Measurements from ENCODE around the gene UBE2E2. TPM values are rescaled to one million over a fixed set of nuclear protein-coding genes. Genes with fewer than 3 reads are reported as not detected.

UBE2E2 gene
- total RNA-seq, 1 experiment from 2014 or later: 45.0 TPM

DNA sequence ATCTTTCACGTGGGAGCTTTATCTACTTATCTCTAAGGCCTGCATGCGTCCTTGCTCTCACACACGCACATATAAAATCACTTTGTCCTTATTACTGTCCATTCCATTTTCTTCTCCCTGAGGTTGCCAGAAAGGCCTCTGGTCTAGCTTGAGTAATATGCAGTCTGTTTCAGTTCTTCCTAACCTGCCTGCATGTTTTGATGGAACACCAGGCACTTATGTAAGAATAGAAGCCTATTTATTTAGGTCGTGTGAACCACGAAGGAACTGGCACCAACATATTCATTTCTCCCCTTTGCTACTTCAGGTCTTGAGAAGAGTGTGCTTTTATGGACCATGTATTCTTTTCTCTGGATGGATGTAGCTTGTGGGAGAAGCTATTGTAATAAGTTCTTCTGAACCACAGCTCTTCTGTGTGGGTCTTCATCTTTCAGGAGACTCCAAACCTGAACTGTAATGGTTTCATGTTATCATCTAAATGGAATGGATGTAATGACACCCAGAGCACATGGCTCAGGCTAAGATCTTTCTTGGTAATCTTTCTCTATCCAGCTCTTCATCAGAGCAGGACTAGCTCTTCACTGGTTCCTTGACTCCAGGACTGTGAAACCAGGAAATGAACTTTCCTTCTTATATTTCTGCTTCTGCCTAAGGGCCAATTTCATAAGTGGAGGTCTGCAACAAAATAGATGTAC, 53.8 kb downstream of the UBE2E2 start:
- Histone ChIP-seq H3K36me3 (no peaks in the 10 kb centered on the region), H3K9me3 (replicated peaks) (no peaks in the 10 kb centered on the region), H3K4me1 (replicated peaks) (no peaks in the 10 kb centered on the region; the same call in 1 of the 2 replicates), H3K27ac (no peak overlapping the region), H3K27me3 (replicated peaks) (no peaks in the 10 kb centered on the region), H3K4me3 (no peak overlapping the region)
- no peak for DNase-seq (ENCODE audit: low read depth in 1 of 2, low spot score in 2 of 2)

DNA sequence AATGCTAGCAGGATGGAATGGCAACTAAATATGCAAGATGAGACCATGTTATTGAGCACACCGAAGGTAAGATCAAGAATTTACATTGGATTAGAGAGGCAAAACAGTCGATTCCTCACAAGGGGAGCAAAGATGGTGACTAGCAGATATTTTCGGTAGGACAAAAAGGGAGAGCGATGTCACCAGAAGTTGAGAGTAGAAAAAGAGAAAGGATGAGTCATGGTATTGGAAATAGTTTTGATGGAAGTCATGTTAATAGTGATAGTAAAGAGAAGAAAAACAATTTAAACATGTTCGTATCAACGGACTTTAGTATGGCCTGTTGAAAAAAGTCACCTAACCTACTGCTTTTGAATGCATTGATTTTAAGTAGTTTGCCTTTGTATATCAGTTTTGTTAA, 55.0 kb downstream of the UBE2E2 start:
- no peaks in the 10 kb centered on the region for H3K36me3 ChIP-seq
- no peak overlapping the region for H3K4me3 ChIP-seq
- H3K27me3 ChIP-seq (replicated peaks): no peaks in the 10 kb centered on the region
- no peaks in the 10 kb centered on the region for H3K9me3 ChIP-seq (replicated peaks)
- H3K27ac ChIP-seq: no peak overlapping the region
- no peak for DNase-seq (ENCODE audit: low read depth in 1 of 2, low spot score in 2 of 2)
- H3K4me1 ChIP-seq (replicated peaks): peaks cover 4% of the 10 kb centered on the region

DNA sequence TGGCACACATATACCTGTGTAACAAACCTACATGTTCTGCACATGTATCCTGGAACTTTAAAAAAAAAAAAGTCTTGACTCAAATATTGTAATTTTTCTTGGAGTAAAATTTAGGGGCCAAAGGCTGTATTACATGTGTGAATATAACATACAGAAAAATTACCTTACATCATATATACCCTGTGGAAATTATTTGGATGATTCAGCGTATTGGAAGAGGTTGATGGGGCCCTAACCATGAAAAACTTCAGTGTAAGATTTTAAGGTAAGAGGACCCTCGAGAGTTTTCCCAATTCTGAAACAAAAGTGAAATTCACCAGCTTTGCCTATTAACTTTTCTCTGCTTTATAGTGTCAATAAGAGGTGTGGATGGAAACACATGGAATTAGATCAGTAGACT, 56.4 kb downstream of the UBE2E2 start:
- peaks cover 11% of the 10 kb centered on the region for H3K4me1 ChIP-seq (replicated peaks)
- no peak overlapping the region for H3K4me3 ChIP-seq
- H3K27me3 ChIP-seq (replicated peaks): no peaks in the 10 kb centered on the region
- no peaks in the 10 kb centered on the region for H3K9me3 ChIP-seq (replicated peaks)
- DNase-seq (ENCODE audit: low read depth in 1 of 2, low spot score in 2 of 2): no peak
- no peaks in the 10 kb centered on the region for H3K36me3 ChIP-seq
- H3K27ac ChIP-seq: no peak overlapping the region

DNA sequence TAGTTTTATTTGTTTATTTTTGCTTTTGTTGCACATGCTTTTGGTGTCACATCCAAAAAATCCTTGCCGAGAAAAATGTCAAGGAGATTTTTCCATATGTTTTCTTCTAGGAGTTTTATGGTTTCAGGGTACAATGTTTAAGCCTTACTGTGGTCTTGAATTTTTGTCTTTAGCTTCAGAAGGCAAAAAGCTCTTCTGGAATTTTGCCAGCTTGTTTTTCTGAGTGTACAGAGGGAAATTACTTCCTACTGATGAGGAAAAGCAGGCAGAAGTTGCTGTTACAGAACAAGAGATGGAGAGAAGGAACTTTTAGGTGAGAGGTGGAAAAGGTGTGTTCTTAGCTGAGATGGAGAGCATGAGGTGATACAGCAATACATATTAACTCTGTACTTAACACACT, 59.6 kb downstream of the UBE2E2 start:
- no peak overlapping the region for H3K4me3 ChIP-seq
- H3K27ac ChIP-seq: no peak overlapping the region
- no peaks in the 10 kb centered on the region for H3K9me3 ChIP-seq (replicated peaks)
- no peaks in the 10 kb centered on the region for H3K27me3 ChIP-seq (replicated peaks)
- peaks cover 16% of the 10 kb centered on the region for H3K4me1 ChIP-seq (replicated peaks)
- no peaks in the 10 kb centered on the region for H3K36me3 ChIP-seq
- DNase-seq (ENCODE audit: low read depth in 1 of 2, low spot score in 2 of 2): no peak

DNA sequence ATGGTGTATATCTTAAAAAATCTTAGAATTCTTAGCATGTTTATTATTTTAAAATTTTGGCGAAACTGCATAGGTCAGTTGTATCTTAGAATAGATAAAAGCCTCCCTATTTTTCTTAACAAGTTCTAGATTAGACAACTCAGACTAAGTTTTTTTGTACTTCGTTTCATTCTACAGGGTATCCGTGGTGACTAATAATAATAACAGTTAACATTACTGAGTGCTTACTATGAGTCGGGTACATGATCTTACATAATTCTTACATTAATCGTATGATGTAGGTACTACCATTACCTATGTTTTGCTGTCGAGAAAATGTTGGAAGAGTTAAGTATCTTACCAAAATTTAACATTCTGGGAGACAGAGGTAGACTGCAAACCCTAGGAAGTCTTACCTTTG, 60.7 kb downstream of the UBE2E2 start:
- no peak for DNase-seq (ENCODE audit: low read depth in 1 of 2, low spot score in 2 of 2)
- Histone ChIP-seq H3K27me3 (replicated peaks) (no peaks in the 10 kb centered on the region), H3K9me3 (replicated peaks) (no peaks in the 10 kb centered on the region), H3K27ac (peak overlapping the region; percentile 53; the same call in 1 of the 2 replicates), H3K36me3 (no peaks in the 10 kb centered on the region), H3K4me3 (no peak overlapping the region), H3K4me1 (replicated peaks) (peaks cover 16% of the 10 kb centered on the region)

DNA sequence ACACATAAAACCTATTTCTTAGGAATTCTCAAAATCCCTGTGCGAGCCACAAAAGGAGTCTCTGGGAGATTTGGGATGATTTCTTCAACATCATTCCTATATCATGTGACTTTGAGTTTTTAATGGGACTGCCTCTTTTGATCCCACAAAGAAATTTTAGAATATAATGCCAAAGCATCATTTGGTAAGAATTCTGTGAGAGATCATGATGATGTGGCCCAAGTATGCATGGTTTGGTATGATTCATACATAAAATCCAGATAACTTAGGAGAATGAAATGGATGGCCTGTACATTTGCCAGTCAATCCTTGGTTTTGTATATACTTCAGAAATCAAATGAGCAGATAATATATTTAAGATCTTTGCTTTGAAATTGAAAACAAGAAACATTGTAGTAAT, 61.3 kb downstream of the UBE2E2 start:
- Histone ChIP-seq H3K27me3 (replicated peaks) (no peaks in the 10 kb centered on the region), H3K4me1 (replicated peaks) (peaks cover 16% of the 10 kb centered on the region), H3K9me3 (replicated peaks) (no peaks in the 10 kb centered on the region), H3K4me3 (no peak overlapping the region), H3K36me3 (no peaks in the 10 kb centered on the region), H3K27ac (peak overlapping the region; percentile 53; the same call in 1 of the 2 replicates)
- peak in 1 of 2 experiments; percentile 7 for DNase-seq (ENCODE audit: low read depth in 1 of 2, low spot score in 2 of 2)

DNA sequence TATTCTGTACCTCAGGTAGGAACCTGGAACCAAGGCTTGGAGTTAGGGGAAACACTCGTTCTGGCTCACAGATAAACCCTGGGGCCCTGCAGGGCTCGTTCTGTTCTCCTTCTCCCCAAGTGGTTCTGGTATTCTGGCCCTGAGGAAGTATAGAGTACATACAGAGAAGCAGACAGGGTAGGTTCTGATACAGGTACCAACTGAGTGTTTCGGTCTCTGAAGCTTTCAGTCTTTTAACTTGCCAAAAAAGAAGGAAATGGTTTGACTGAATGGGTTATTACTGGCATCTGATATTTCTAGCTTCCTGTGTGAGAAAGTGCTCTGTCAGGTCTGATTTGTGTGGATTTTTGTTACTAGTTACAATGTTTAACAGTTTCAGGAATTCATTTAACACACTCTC, 67.3 kb downstream of the UBE2E2 start:
- H3K9me3 ChIP-seq (replicated peaks): no peaks in the 10 kb centered on the region
- no peak overlapping the region for H3K27ac ChIP-seq
- H3K4me3 ChIP-seq: no peak overlapping the region
- no peaks in the 10 kb centered on the region for H3K36me3 ChIP-seq
- H3K27me3 ChIP-seq (replicated peaks): no peaks in the 10 kb centered on the region
- DNase-seq (ENCODE audit: low read depth in 1 of 2, low spot score in 2 of 2): no peak
- no peaks in the 10 kb centered on the region for H3K4me1 ChIP-seq (replicated peaks)

DNA sequence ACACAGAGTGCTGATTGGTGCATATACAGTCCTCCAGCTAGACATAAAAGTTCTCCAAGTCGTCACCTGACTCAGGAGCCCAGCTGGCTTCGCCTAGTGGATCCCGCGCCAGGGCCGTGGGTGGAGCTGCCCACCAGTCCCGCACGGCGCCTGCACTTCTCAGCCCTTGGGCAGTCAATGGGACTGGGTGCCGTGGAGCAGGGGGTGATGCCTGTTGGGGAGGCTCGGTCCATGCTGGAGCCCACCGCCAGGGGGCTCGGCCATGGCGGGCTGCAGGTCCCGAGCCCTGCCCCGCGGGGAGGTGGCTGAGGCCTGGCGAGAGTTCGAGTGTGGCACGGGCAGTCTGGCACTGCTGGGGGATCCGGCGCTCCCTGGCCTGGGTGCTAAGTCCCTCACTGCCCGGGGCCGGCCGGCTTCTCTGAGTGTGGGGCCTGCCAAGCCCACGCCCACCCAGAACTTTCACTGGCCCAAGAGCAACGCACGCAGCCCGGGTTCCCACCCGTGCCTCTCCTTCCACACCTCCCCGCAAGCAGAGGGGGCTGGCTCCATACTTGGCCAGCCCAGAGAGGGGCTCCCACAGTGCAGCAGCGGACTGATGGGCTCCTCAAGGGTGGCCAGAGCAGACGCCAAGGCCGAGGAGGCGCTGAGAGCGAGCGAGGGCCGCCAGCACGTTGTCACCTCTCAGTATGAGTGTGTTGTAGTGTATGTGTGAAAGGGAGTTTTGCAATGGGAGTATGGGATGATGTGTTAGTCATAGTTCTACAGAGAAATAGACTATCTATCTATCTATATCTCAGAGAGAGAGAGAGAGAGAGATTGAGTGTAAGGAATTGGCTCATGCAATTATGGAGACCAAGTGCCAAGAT, 69.0 kb downstream of the UBE2E2 start:
- Histone ChIP-seq H3K27me3 (replicated peaks) (no peaks in the 10 kb centered on the region), H3K9me3 (replicated peaks) (no peaks in the 10 kb centered on the region), H3K36me3 (no peaks in the 10 kb centered on the region), H3K27ac (no peak overlapping the region), H3K4me3 (no peak overlapping the region), H3K4me1 (replicated peaks) (no peaks in the 10 kb centered on the region)
- no peak for DNase-seq (ENCODE audit: low read depth in 1 of 2, low spot score in 2 of 2)

DNA sequence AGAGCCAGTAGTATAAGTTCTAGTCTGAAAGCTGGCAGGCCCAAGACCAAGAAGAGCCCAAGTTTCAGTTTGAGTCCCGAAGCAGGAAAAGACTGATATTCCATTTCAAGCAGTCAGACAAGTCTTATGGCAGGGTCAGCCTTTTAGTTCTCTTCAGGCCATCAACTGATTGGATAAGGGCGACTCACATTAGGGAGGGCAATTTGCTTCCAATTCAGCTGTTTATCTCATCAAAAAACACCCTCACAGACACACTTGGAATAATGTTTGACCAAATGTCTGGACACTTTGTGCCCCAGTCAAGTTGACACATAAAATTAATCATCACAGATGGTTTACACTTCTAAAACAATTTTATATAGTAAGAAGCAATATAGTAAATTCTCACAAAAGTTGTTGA, 69.7 kb downstream of the UBE2E2 start:
- Histone ChIP-seq H3K4me3 (no peak overlapping the region), H3K9me3 (replicated peaks) (no peaks in the 10 kb centered on the region), H3K36me3 (no peaks in the 10 kb centered on the region), H3K27me3 (replicated peaks) (no peaks in the 10 kb centered on the region), H3K4me1 (replicated peaks) (no peaks in the 10 kb centered on the region), H3K27ac (no peak overlapping the region)
- no peak for DNase-seq (ENCODE audit: low read depth in 1 of 2, low spot score in 2 of 2)

DNA sequence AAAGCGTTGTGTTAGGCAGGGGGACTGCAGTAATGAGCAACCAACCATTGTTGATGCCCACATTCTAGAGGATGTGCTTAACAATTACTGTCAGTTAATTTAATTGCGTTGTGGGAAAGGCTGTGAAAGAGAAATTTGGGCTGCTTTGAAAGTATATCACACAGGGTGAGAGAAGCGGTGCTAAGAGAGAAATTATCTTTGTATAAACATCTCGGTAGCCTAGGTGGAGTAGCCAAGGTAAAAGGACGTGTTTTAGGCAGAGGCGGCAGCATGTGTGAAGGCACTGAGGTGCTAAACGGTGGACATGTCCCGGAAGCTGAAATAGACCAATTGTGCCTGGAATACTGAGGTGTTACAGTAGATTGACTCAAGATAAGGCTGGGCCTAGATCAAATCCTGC, 71.9 kb downstream of the UBE2E2 start:
- H3K27ac ChIP-seq: no peak overlapping the region
- no peaks in the 10 kb centered on the region for H3K27me3 ChIP-seq (replicated peaks)
- no peak for DNase-seq (ENCODE audit: low read depth in 1 of 2, low spot score in 2 of 2)
- no peaks in the 10 kb centered on the region for H3K36me3 ChIP-seq
- H3K9me3 ChIP-seq (replicated peaks): no peaks in the 10 kb centered on the region
- H3K4me3 ChIP-seq: no peak overlapping the region
- H3K4me1 ChIP-seq (replicated peaks): no peaks in the 10 kb centered on the region

DNA sequence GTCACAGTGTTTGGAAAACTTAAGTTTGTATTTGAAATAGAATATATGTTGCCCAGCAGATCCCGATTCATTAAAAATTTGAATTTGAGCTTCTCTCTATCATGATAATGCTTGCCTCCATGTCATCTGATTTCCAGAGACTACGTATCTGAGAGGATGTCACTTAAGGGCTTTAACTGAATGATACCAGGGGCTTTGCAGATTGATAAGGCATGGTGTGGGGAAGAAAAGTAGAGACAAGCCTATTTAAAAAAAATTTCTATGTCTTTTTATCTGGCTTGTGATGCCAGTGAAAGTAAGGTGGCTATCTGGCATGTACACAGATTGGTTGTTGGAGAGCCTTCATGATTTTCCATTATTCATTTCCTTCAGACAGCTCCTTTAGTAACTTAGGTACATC, 72.7 kb downstream of the UBE2E2 start:
- no peaks in the 10 kb centered on the region for H3K27me3 ChIP-seq (replicated peaks)
- H3K4me1 ChIP-seq (replicated peaks): no peaks in the 10 kb centered on the region
- no peaks in the 10 kb centered on the region for H3K9me3 ChIP-seq (replicated peaks)
- H3K4me3 ChIP-seq: no peak overlapping the region
- no peak overlapping the region for H3K27ac ChIP-seq
- no peak for DNase-seq (ENCODE audit: low read depth in 1 of 2, low spot score in 2 of 2)
- no peaks in the 10 kb centered on the region for H3K36me3 ChIP-seq

DNA sequence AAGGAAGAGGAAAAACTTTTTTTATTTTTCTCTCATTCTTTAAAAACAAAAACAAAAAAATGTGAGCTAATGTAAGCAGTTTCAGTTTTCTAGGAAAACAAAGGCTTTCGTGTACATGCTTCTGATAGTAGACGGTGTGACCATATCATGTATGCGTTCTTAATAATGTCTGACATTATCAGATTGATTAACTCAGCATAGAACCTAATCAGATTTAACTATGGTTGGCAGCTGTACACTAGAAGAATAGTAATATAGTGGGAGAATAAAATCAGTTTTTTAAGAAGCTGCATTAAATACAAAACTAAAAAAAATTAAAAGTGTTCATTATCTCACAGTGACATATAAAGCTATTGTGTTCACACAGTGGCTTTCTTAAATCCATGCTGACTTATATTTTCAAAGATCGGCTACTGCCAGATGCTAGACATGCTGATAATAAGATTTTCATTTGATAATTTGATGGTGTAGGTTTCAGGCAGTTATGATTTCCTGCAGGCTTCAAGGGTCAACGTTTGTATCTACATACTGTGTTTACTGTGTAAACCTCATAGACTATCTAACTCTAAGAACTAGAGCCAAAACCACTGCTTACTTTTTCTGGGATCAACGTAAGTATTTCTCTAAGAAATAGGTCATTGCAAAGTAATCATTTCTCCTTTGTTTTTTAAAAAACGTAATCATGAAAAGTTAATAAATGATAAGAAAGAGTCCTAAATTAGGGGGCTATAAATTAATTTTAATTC, 74.0 kb downstream of the UBE2E2 start:
- H3K4me3 ChIP-seq: no peak overlapping the region
- no peaks in the 10 kb centered on the region for H3K4me1 ChIP-seq (replicated peaks)
- H3K27ac ChIP-seq: no peak overlapping the region
- no peaks in the 10 kb centered on the region for H3K36me3 ChIP-seq
- no peak for DNase-seq (ENCODE audit: low read depth in 1 of 2, low spot score in 2 of 2)
- H3K9me3 ChIP-seq (replicated peaks): no peaks in the 10 kb centered on the region
- H3K27me3 ChIP-seq (replicated peaks): no peaks in the 10 kb centered on the region

DNA sequence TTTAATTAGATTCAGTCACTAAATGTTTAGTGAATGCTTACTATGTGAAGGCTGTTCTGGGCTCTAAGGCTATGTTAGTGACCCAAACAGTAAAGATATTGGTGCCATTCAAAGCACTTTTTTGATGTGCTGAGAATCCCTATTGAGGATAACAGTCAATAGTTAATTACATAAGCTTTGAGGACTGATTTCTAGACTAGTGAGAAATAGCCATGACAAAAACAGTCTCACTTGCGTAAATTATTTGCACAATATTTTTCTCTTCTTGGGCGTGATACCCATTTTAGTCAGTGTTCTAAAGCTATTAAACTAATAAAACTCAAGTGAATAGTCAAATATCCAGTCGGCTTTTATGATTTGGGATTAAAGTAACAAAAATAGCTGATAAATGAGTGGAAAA, 74.6 kb downstream of the UBE2E2 start:
- no peaks in the 10 kb centered on the region for H3K4me1 ChIP-seq (replicated peaks)
- no peak overlapping the region for H3K27ac ChIP-seq
- no peaks in the 10 kb centered on the region for H3K27me3 ChIP-seq (replicated peaks)
- DNase-seq (ENCODE audit: low read depth in 1 of 2, low spot score in 2 of 2): no peak
- no peaks in the 10 kb centered on the region for H3K36me3 ChIP-seq
- H3K9me3 ChIP-seq (replicated peaks): no peaks in the 10 kb centered on the region
- H3K4me3 ChIP-seq: no peak overlapping the region

DNA sequence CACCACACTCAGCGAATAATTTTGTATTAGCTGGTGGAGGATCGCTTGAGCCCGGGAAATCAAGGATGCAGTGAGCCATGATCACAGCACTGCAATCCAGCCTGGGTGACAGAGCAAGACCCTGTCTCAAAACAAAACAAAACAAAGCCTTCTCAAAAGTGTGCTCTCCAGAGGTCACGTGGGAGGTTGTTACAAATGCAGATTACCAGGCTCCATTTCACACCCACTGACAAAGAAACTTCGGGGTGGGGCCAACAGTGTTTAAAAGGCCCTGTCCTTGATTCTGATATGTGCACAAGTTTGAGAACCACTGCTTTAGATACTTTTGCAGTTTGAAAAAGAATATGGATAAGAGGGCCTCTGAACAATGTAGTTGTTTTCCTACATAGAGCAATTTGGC, 80.5 kb downstream of the UBE2E2 start:
- no peaks in the 10 kb centered on the region for H3K36me3 ChIP-seq
- no peak for DNase-seq (ENCODE audit: low read depth in 1 of 2, low spot score in 2 of 2)
- H3K27ac ChIP-seq: no peak overlapping the region
- no peaks in the 10 kb centered on the region for H3K4me1 ChIP-seq (replicated peaks)
- H3K27me3 ChIP-seq (replicated peaks): no peaks in the 10 kb centered on the region
- H3K4me3 ChIP-seq: no peak overlapping the region
- peaks cover 3% of the 10 kb centered on the region; the same call in 1 of the 2 replicates for H3K9me3 ChIP-seq (replicated peaks)
